GM13977 (cell line): Measurements from ENCODE around the gene NGF.

Experiments used
- DNase-seq: peaks from one replicate; pipeline ENCODE4 v3.0.0; 2012; ENCODE audit warnings: low spot score
- CTCF ChIP-seq: IDR thresholded peaks from 2 replicates; pipeline ENCODE4 v1.5.1; 2012; ENCODE audit warnings: mild to moderate bottlenecking, control low read depth; ENCODE audit not compliant: insufficient read depth; ENCODE audit errors: extremely low read depth, missing control alignments
- in situ Hi-C: fragments of 300-500 bp; cut with MboI; formaldehyde crosslinking; loops from one replicate; pipeline ENCODE4 v1.12.0; 2022; ENCODE audit warnings: low sequenced_read_pairs, low pct_unique_long_range_greater_than_20kb, mixed read lengths, inconsistent platforms; ENCODE audit not compliant: unreplicated experiment

Gene NGF

DNA sequence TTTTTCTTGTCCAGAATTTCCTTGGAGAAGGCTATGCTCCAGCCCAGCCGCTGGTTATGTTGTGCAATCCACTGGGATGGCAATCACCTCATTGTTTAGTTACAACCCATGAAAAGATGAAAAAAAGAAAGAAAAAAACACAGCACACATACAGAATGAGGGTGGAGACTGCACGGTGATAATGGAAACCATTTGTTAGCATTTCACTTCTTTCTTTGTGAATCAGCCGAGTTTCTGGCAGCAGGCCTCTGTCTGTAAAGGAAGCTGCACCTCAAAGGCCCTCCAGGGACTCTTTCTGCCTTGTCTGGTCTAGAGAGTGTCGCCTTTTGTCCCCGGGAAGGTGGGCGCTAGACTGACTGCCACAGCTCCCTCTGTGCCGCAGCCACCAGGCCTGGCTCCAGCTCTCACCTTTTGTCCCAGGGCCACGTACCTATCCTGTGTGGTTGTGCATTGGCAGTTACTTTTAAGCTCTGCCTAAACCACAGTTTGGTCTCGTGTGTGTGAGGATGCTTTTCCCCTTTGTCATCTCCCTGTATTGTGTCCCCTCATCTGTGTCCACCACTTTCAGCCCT is 35.6 kb downstream of the NGF start:
- DNase-seq: no peak
- TF ChIP-seq CTCF: no peak
- in situ Hi-C loops: no loop called here

DNA sequence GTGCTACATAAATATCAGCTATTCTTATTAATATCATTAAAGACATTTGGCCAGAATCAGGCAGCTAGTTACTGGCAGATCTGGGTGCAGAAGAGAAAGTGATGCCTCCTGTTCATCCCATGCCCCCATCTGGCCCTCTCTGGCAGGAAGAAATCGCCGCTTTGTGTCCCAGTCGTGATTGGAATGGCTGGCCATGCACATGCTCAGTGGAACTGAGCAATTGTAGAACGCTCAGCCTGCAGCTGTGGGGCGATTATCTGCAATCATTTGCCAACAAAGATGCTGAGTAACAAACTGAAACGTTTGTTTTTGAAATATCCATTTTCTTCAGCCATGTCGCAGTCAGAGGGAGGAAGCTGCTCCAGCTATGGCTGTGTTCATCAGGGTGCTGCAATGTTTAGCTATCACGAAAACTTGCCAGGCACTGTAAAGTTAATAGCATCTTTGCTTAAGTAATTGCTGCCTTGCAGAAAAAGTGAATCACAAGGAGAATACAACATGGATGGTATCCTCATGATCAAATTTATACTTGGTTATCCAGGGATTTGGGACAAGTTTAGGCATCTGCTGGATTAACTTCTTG is 36.5 kb downstream of the NGF start:
- no peak for DNase-seq
- in situ Hi-C loops: no loop called here
- TF ChIP-seq CTCF: no peak

DNA sequence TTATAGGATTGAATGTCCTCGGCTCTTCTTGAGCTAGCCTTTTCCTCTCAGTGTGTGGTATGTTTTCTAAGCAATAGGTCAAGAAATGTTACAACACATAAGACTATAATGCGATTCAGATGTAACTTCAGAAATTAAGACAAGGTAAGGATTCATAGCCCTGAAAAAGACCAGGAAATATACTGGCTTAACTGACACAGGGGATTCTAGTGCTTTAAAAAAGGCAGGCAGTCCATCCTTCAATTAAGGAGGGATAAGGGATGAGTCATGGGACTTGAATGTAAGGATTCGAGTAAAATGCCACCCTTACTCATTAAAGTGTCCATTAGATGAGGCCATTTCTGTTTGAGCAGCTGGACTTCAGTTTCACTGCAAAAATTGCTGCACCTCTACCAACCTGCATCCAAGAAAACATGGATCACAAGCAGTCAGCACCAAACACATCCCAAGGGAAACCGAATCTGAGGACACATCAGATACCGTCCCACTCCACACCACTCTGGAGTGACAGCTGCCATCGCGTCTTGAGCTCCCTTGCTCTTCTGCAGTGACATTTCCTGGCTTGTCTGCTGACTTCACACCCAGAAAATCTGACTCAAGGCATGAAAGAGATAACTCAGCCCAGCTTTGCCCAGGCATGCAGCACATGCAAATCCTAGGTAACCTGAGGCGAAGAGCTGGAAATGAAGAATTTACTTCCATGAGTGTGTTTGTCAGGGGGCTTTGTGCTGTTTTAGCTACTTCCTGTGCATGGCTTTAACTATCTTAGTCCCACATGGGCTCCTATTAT is 37.8 kb downstream of the NGF start:
- in situ Hi-C loops: no loop called here
- TF ChIP-seq CTCF: no peak
- DNase-seq: no peak

DNA sequence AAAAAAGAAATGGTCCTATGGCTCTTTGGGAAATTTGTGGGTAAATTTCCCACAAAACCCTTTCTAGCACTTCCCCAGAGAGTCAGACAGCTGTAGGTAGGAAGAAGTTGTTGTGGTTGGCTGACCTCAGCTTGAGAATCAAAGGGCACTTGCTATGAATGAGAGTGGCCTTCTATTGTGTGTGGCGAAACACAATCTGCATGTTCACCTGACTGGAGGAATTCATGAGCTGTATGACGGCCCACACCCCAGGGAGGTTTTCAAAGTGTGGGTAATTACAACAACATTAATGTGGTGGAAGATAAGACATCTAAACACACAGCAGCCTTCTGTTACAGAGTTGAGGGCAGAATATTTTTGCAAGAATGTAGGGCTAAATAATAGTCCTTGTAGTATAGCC is 38.8 kb downstream of the NGF start:
- TF ChIP-seq CTCF: no peak
- DNase-seq: no peak
- in situ Hi-C loops: no loop called here

GRCh38 chr1:115296981-115297380 is 41.1 kb downstream of the NGF start:
- no peak for DNase-seq
- in situ Hi-C loops: no loop called here
- no peak for TF ChIP-seq CTCF

DNA sequence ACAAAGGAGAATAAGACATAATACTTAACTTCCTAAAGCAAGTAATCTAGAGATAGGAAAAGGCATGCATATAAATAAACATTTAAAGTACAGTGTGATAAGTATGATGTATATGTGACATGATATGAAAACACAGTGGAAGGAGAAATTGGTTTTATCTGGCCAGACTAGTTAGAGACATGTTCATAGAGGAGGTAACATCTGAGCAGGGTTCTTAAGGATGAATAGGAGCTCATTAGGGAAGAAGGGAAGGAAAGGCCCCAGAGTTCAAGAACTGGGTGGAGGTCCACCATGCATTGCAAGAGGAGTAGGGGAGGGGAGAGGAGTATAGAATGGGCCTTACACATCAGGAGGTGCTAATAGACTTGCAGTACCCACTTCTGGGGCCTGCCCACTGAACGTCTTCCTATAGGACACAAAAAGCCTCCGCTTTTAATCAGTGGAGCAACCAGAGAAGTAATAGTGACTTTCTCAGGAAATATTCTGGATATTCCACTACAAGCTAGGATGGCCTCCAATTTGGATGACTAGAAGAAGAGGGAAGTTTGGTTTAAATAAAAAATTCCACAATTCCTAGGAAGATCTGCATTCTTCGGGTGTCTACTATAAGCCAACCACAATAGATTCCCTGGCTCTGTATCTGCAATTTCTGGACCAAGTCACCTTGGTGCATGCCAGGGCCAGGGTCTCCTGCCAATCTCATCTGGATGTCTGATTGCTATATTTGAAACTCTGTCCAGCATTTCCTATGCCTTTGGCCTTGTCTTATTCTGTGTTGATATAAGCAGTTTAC is 41.9 kb downstream of the NGF start:
- DNase-seq: no peak
- no peak for TF ChIP-seq CTCF
- in situ Hi-C loops: no loop called here
